Stimulated activated CD4-positive, alpha-beta T cell treated with anti-CD3 and anti-CD28 coated beads, Interleukin-15, amount 100 ng/mL, for 48 hours (primary cell): ENCODE measurements around the gene AAR2.

Source experiments
- DNase-seq, 2 donors: peaks; one replicate each; pipeline ENCODE4 v3.0.0-alpha.2; 2020; ENCODE audit warnings: low read depth in 2 of 2

AAR2 gene

GRCh38 chr20:36218380-36219064 lies 17.8 kb upstream of the AAR2 start:
- DNase-seq, result no peak

- DNase-seq, result no peak
These were observed 16.5 kb upstream of the AAR2 start for GRCh38 chr20:36219671-36220220.

DNA sequence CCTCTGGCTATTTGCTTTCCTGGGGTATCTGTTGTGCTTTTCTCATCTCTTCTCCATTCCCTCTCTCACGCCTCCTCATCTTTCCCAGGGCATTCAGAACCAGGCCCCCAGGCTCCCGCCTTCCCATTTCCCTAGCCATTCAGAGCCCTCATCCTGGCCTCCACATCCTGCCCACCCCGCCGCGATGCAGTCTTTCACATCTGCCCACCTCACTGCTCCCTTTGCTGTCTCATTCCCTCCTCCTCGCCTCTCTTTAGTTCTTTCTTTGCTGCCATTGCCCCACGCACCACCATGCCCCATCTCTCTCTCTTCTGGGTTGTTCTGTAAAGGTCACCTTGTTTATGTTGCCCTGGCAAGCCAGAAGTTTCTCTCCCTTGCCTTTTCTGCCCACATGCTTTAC lies 10.6 kb upstream of the AAR2 start:
- no peak for DNase-seq

- DNase-seq, result no peak
These were observed 7.5 kb upstream of the AAR2 start for GRCh38 chr20:36228770-36229169.

DNA sequence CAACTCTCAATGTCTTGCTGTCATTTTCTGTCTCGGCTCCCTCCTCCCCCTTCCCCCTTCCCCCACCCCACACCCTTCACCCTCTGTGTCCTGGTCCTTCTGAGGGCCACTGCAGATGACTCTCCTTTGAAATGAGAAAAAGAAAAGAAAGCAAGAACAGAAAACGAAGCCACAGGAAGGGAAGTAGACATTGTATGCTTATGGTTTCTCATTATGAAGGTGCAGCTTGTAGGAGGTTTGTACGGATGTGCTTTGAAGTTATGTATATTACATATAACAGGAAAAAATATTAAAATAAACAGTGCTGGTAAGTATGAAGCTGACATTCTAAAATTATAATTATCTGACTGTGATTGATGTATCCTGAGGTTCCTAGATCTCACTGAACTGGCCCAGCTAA lies 6.3 kb upstream of the AAR2 start:
- no peak for DNase-seq

- no peak for DNase-seq
These were observed 4.9 kb upstream of the AAR2 start for GRCh38 chr20:36231331-36231730.

DNA sequence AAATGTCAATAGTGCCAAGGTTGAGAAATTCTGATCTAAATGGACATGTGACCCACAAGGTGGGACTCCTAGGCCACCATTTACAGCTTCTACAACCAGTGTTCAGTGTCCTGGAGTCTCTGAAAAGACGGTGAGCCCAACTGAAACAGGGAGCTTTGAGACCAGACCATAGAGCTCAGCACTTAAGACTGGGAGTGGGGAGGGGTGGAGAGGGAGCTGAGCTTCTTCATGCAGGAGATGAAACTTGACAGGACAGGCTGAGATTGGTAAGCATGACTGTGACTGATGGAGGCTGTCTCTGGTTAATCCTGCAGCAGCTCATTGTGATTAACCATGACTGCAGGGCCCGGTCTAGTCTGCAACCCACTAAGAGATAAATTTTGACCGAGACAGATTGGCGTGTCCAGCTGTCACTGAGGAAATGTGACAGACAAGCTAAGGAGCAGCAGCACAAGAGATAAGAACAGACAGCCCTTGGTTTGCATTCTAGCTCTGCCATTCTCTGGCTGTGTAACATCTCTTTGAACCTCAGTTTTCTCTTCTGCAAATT lies 1.4 kb upstream of the AAR2 start:
- DNase-seq, result no peak

GRCh38 chr20:36236786-36237121 lies 476 bp downstream of the AAR2 start:
- DNase-seq, result no peak

DNA sequence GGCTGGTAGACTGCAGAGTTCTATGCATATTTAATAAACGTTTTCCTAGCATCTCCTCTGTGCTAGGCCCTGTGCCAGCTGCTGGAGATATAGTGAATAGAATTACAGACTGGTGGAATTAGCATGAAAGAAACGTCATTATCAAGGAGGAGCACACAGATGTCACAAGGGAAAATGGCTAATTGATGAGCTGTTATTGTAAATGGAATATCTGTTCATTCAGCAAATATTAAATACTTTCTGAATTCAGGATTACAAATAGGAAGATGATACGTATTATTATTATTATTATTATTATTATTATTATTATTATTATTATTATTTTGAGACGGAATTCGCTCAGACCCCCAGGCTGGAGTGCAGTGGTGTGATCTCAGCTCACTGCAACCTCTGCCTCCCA lies 1.2 kb downstream of the AAR2 start:
- DNase-seq, result no peak

DNA sequence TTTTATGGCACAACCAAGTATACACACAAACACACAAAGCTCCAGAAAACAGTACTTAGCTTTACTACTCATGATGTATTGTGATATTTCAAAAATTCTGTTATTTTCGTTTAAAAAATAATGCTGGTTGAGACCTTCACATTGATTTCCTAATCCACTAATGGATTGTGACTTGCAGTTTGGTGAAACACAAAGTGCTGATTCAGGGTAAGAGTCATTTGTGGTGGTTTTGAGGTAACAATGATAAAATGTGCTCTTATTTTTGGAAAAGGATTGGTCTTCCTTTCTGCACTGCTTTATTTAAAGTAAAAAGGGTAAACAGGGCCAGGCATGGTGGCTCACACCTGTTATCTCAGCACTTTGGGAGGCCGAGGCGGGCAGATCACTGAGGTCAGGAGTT lies 1.9 kb downstream of the AAR2 start:
- no peak for DNase-seq

DNA sequence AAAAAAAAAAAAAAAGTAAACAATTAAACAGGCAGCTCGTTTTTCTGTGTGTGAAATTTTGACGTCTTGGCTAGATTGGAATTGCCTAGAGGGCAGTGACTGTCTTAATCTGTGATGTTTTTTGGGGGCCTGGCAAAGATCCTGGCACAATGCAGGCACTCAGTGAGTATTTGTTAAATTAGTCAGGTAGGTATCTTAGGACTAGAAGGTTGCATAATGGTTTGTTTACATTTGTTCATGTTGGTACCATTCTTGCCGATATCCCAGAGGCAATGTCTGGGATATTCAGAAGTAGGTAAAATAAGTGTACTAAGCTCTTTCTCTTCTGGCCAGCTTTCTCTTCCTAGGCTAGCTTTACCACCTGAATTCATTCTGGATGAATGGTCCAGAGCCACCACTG lies 2.5 kb downstream of the AAR2 start:
- DNase-seq, result no peak

- DNase-seq, result no peak
These were observed 3.8 kb downstream of the AAR2 start for GRCh38 chr20:36240076-36240475.

DNA sequence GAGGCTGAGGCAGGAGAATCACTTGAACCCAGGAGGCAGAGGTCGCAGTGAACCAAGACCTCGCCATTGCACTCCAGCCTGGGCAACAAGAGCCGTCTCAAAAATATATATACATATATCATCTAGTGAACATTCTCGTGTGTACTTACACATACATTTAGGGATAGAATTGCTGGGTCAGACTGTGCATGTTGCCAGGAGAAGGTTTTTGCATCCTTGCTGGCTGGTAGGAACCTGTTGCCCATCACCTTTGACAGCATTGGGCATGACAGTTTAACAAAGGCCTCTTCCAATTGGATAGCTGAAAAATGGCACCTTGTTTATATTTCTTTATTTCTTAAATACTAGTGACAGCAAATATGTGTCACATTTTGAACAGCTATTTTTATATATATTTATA lies 5.4 kb downstream of the AAR2 start:
- no peak for DNase-seq

DNA sequence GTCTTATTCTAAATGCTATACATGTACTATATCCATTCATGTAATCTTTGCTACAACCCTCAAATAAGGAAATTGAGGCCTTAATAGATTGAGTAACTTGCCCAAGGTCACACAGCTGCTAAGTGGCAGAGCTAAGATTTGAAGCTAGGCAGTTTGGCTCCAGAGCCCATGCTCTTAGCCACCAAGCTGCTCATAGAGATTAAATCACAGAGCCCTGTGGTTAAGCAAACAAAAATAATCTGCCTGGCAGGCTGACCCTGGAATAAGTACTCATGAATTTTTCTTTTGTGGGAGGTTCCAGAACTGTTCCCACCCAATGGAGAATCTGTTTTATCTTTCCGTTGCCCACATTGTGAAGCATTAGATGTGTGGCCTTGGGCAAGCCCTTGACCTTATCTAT lies 7.4 kb downstream of the AAR2 start:
- no peak for DNase-seq

GRCh38 chr20:36246401-36246800 lies 10.1 kb downstream of the AAR2 start:
- no peak for DNase-seq

DNA sequence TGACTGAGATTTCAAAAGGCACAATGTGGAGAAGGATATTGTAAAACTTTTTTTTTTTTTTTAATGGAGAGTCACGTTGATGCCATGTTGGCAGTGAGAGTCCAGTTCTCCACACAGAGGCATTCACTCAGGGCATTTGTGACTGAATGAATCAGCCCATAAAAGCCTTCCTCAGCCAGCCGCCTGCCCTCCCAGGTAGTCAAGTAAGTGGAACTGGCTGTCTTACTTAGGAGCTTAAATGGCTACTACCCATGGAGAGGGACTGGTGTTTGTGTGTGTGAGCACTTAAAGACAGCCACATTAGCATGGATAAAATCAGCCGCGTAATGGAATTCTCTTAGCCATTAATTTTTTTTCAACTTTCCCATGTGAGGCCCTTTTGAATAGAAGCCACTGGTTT lies 12.6 kb downstream of the AAR2 start:
- DNase-seq, result no peak

DNA sequence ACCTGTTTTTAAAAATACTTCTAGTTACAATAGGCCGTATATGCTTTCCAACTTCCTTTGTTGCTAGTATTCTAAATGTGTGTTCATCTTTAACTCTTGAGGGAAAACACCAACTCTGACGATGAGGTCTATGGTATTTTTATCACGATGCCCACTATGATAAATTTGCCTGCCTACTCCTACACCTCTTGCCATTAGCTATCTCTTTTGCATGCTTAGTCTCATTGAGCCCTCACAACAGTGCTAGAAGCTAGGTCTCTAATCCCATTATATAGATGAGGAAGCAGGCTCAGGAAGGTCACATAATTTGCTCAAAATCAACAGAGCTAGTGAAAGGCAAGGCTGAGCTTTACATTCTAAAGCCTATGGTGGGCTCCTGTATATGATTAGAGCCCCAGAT lies 13.2 kb downstream of the AAR2 start:
- DNase-seq, result no peak

DNA sequence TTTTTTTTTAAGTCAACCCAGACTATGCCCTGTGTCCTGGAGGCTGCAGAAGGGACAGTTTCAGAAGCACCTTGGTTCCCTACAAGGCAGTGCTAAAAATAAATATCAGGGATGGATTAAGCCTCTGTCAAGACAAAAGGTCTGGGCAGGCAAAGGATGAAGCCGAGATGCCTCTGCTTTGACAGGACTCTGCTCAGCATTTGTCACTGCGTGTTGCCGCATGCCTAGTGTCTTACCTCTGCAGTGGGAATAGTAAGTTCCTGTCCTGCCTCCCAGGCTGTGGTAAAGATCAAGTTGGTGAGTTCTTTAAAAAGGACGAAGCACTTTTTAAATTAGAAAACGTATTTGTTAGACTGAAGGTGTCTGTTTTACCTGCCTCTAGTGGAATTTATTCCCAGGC lies 15.1 kb downstream of the AAR2 start:
- no peak for DNase-seq

DNA sequence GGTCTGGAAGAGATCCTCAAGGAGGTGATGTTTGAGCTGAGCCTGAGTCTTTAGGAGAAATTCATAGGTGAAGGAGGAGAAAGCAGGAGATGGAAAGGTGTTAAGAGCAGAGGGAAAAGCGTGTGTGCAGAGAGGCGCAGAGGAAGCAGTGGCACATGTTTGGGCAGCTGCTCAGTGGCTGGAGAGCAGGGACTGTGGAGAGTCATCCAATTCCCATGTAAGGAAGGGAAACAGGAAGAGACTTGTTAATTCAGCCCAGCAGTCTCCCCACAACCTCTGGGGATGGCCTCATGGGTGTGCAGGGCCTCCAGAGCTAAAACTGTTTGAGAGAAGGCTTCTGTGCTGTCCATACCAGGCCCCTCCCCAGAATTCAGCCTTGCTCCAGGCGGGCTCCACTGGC lies 16.2 kb downstream of the AAR2 start:
- no peak for DNase-seq

DNA sequence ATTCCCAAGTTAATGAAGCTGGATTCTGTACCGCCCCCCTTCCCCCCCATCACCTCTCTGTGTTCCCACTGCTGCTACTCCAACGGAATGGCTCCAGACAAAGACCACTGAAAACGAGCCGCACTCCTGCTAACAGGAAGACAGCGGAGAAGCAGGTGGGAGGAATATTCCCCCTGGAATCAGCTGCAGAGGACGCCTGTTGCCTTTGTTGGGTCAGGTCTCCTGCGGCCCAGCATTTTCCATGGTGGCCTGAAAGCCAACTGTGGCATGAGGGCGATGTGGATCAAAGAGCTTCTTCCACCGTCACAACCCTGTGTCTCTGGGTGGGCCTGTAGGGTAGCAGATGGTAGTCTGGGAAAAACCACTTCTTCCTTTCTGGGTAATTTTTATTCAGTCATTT lies 16.8 kb downstream of the AAR2 start:
- no peak for DNase-seq

DNA sequence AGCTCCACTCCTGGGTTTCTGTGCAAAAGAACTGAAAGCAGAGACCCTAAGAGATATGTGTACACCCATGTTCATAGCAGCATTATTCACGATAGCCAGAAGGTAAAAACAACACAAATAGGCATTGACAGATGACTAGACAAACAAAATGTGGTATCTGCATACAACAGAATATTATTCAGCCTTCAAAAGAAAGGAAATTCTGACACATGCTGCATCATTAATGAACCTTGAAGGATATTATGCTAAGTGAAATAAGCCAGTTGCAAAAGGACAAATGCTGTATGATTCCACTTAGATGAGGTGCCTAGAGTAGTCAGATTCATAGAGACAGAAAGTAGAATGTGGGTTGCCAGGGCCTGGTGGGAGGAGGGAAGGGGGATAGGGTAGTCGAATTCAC lies 17.8 kb downstream of the AAR2 start:
- no peak for DNase-seq

GRCh38 chr20:36255445-36255844 lies 19.2 kb downstream of the AAR2 start:
- DNase-seq, result no peak

GRCh38 chr20:36259177-36260061 lies 23.1 kb downstream of the AAR2 start:
- no peak for DNase-seq
